ENCODE results near the gene RAB40B.

Gene RAB40B

DNA sequence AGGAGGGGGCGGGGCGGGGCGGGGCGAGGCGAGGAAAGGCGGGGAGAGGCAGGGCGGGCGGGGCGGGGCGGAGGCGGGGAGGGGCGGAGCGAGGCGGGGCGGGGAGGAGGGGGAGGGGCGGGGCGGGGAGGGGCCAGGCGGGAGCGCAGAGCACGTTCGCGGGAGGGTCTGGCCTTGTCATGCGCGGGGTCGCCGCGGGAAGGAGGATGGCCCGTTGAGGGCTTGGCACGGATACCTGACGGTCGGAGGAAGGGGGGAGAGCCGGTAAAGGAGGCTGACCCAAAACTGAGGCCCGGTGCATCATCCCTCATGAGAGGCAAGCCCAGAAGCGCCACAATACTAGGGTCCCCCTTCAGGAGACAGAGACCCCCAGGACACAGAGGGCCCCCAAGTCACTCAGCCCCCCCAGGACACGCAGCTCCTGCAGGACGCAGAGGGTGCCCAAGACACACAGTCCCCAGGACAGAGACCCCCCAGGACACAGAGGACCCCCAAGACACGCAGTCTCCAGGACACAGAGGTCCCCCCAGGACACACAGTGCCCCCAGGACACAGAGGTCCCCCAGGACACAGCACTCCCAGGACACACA, 49.7 kb downstream of the RAB40B start:
- ATAC-seq (ENCODE audit: low read depth), result peak; percentile 5
- Mint-ChIP-seq H3K9me3 (no peaks in the 10 kb centered on the region), H3K4me1 (peaks cover 9% of the 10 kb centered on the region), H3K27me3 (no peaks in the 10 kb centered on the region), H3K4me3 (peak overlapping the region; percentile 27), H3K36me3 (peaks cover 7% of the 10 kb centered on the region), H3K27ac (no peak overlapping the region)
- peak; percentile 38 to 58 for DNase-seq (ENCODE audit: low spot score in 2 of 2)

DNA sequence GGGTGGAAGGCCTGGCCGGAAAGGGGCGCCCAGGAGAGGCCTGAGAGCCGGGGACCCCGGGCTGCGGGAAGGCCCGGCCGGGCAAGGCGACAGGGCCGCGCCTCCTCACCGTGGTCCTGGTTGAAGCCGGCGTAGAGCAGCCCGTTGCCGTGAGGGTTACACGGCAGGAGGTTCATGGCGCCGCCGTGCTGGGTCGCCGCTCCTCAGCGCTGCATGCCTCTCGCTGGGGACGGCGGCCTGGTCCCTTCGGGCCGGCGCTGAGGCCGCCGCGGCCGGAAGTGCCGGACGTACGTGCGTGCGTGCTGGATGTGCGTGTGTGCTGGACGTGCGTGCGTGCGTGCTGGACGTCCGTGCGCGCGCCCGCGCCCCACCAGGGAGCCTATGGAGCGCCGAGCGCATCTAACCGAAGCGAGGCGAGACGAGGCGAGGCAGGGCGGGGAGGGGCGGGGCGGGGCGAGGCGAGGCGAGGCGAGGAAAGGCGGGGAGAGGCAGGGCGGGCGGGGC, 50.3 kb downstream of the RAB40B start, which contains the start of gene WDR45B:
WDR45B (minus strand) TSS at position 280 of the 504 bp plus-strand sequence; CDS start at position 176, 104 bp downstream.
- peak within 1 kb of the TSS; percentile 86 for H3K27ac Mint-ChIP-seq
- peak; percentile 80 to 81 for DNase-seq (ENCODE audit: low spot score in 2 of 2)
- no peaks in the 10 kb centered on the region for H3K9me3 Mint-ChIP-seq
- H3K27me3 Mint-ChIP-seq, result no peaks in the 10 kb centered on the region
- H3K36me3 Mint-ChIP-seq, result peaks cover 8% of the 10 kb centered on the region
- peak within 1 kb of the TSS; percentile 88 for H3K4me3 Mint-ChIP-seq
- H3K4me1 Mint-ChIP-seq, result peaks cover 10% of the 10 kb centered on the region
- peak; percentile 88 for ATAC-seq (ENCODE audit: low read depth)

DNA sequence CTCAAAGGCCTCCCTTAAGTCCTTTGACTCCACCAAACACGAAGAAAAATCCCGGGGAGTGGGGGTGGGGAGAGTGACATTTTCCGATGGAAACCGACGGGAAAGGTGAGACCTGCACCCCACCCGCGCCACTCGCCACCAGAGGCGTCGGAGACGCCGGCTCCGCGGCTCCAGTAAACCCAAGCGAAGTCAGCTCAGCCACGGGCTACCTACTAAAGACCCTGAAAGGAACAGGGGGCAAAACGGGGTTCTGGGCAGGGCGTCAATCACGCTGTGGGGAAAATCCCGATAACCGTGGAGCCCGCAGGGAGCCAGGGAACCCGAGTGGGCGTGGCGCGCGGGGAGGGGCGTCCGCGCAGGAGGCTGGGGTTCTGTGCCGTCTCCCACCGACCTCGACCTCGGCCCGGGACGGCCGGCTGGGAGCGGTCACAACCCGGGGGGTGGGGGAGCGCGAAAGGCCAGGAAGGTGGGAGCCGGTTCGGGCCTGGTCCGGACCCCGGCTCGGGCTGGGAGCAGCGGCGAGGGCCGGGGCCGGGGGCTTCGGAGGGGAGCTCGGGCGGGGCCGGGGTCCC, 50.8 kb downstream of the RAB40B start:
- peak overlapping the region; percentile 86 for H3K27ac Mint-ChIP-seq
- H3K4me1 Mint-ChIP-seq, result peaks cover 10% of the 10 kb centered on the region
- H3K9me3 Mint-ChIP-seq, result no peaks in the 10 kb centered on the region
- DNase-seq (ENCODE audit: low spot score in 2 of 2) (peak; percentile 42 to 65), ATAC-seq (ENCODE audit: low read depth) (peak; percentile 30)
- peak overlapping the region; percentile 88 for H3K4me3 Mint-ChIP-seq
- no peaks in the 10 kb centered on the region for H3K27me3 Mint-ChIP-seq
- peaks cover 10% of the 10 kb centered on the region for H3K36me3 Mint-ChIP-seq

DNA sequence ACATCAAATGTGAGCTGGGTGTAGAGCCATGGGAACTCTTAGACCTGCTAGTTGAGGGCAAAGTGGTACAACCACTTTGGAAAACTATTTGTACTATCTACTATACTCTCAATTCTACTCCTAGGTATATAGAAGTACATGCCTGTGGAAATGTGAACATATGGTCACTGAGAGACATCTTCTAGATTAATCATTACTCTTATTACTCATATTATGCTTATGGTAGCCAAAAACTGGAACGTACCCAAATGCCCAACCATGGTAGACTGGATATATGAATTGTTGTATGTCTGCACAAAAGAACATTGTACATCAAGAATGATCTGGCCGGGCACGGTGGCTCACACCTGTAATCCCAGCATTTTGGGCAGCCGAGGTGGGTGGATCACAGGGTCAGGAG, 53.0 kb downstream of the RAB40B start:
- Mint-ChIP-seq H3K9me3 (no peaks in the 10 kb centered on the region), H3K36me3 (peaks cover 19% of the 10 kb centered on the region), H3K4me1 (peaks cover 10% of the 10 kb centered on the region), H3K4me3 (peak overlapping the region; percentile 44), H3K27me3 (no peaks in the 10 kb centered on the region), H3K27ac (no peak overlapping the region)
- DNase-seq (ENCODE audit: low spot score in 2 of 2), result no peak
- ATAC-seq (ENCODE audit: low read depth), result no peak

DNA sequence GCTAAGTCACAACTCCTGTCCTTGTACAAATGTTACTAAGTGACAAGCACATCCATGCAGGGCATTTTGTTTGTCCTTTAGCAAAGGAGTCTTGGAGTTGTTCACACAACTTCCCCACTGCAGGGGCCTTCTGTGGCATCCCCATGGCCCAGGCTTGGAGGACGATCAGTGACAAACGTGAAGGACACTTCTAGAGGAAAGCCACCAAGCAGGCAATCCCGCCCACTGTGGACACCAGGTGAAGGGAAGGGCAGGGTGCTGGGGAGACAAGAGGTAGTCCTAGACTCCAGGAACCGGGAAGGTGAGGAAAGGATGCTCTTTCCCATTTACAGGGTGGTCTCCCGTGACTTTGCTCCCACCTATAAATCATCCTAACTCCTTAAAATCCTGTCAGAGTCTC, 54.4 kb downstream of the RAB40B start:
- Mint-ChIP-seq H3K9me3 (no peaks in the 10 kb centered on the region), H3K4me1 (peaks cover 16% of the 10 kb centered on the region), H3K27ac (no peak overlapping the region), H3K36me3 (peaks cover 28% of the 10 kb centered on the region), H3K4me3 (no peak overlapping the region), H3K27me3 (no peaks in the 10 kb centered on the region)
- ATAC-seq (ENCODE audit: low read depth), result no peak
- DNase-seq (ENCODE audit: low spot score in 2 of 2), result no peak

DNA sequence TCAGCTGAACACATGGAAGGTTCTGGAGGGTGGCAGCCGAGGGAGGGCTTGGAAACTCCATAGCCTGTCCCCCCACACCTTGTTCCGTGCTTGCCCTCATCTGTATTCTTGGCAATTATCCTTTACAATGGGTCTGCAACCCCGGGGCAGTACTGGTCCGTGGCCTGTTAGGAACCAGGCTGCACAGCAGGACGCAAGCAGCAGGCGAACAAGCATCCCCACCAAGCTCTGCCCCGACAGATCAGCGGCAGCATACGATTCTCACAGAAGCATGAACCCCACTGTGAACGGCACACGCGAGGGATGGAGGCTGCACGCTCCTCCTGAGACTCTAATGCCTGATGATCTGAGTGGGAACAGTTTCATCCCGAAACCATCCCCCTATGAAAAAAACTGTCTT, 56.5 kb downstream of the RAB40B start:
- no peak for ATAC-seq (ENCODE audit: low read depth)
- Mint-ChIP-seq H3K4me3 (no peak overlapping the region), H3K27me3 (no peaks in the 10 kb centered on the region), H3K9me3 (no peaks in the 10 kb centered on the region), H3K4me1 (peaks cover 26% of the 10 kb centered on the region), H3K27ac (no peak overlapping the region), H3K36me3 (peaks cover 36% of the 10 kb centered on the region)
- no peak for DNase-seq (ENCODE audit: low spot score in 2 of 2)

DNA sequence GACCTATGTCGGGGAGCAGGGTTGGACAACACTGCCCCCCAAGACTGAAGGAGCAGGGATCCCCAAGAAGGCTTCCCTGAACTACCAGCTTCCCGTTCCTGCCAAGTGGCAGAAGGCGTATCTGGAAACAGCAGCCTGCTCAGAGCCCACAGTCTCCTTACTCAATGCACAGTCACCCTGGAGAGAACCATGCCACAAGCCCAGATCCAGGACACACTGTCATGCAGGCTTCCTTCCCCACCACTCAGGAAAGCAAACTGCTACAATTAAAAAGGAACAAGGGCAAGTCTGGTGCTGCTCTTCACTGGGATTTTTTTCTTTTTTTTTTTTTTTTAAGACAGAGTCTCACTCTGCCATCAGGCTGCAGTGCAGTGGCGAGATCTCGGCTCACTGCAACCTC, 58.5 kb downstream of the RAB40B start:
- Mint-ChIP-seq H3K4me1 (peaks cover 22% of the 10 kb centered on the region), H3K27ac (peak overlapping the region; percentile 32), H3K36me3 (peaks cover 39% of the 10 kb centered on the region)

DNA sequence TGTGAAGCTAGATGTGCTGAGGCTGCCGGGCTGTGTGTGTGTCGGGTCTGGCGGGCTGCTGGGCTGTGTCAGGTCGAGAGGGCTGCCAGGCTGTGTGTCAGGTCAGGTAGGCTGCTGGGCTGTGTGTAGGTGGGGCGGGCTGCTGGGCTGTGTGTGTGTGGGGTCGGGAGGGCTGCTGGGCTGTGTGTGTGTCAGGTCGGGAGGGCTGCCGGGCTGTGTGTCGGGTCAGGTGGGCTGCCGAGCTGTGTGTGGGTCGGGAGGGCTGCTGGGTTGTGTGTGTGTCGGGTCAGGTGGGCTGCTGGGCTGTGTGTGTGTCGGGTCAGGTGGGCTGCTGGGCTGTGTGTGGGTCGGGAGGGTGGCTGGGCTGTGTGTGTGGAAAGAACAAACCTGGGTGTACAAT, 58.9 kb downstream of the RAB40B start:
- Mint-ChIP-seq H3K9me3 (peaks cover 1% of the 10 kb centered on the region), H3K27ac (peak overlapping the region; percentile 32), H3K4me3 (no peak overlapping the region), H3K27me3 (no peaks in the 10 kb centered on the region), H3K36me3 (peaks cover 41% of the 10 kb centered on the region), H3K4me1 (peaks cover 25% of the 10 kb centered on the region)
- ATAC-seq (ENCODE audit: low read depth) (no peak), DNase-seq (ENCODE audit: low spot score in 2 of 2) (no peak)

More for the DNA sequence above, 58.5 kb downstream of the RAB40B start:
- Mint-ChIP-seq H3K27me3 (no peaks in the 10 kb centered on the region), H3K9me3 (peaks cover 1% of the 10 kb centered on the region), H3K4me3 (no peak overlapping the region)
- DNase-seq (ENCODE audit: low spot score in 2 of 2) (no peak), ATAC-seq (ENCODE audit: low read depth) (no peak)

DNA sequence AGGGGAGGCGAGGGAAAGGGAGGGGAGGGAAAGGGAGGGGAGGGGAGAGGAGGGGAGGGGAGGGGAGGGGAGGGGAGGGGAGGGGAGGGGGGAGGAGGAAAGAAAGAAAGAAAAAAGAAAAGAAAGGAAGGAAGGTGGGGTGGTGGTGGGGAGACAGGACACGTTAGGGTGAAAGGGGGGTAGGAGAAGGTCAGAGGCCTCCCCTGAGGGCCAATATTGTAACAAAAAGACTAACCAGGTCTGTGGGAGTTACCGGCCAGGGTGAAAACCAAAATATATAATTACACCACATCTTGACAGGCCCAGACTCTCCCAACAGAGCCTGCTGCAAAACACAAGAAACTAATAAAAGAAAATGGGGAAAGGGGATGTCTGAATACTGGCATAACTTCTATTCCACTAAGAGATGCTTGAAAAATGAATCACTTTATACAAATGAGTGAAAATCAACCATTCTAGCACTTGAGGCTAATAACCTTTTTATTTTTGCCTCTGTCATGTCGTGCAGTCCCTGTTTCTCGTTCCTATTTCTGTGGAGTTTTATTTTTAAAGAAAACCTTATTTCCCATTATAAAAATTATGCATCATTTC, 60.2 kb downstream of the RAB40B start:
- no peak for DNase-seq (ENCODE audit: low spot score in 2 of 2)
- Mint-ChIP-seq H3K9me3 (peaks cover 1% of the 10 kb centered on the region), H3K27ac (no peak overlapping the region), H3K4me1 (peaks cover 23% of the 10 kb centered on the region), H3K36me3 (peaks cover 42% of the 10 kb centered on the region), H3K27me3 (no peaks in the 10 kb centered on the region), H3K4me3 (no peak overlapping the region)
- no peak for ATAC-seq (ENCODE audit: low read depth)

DNA sequence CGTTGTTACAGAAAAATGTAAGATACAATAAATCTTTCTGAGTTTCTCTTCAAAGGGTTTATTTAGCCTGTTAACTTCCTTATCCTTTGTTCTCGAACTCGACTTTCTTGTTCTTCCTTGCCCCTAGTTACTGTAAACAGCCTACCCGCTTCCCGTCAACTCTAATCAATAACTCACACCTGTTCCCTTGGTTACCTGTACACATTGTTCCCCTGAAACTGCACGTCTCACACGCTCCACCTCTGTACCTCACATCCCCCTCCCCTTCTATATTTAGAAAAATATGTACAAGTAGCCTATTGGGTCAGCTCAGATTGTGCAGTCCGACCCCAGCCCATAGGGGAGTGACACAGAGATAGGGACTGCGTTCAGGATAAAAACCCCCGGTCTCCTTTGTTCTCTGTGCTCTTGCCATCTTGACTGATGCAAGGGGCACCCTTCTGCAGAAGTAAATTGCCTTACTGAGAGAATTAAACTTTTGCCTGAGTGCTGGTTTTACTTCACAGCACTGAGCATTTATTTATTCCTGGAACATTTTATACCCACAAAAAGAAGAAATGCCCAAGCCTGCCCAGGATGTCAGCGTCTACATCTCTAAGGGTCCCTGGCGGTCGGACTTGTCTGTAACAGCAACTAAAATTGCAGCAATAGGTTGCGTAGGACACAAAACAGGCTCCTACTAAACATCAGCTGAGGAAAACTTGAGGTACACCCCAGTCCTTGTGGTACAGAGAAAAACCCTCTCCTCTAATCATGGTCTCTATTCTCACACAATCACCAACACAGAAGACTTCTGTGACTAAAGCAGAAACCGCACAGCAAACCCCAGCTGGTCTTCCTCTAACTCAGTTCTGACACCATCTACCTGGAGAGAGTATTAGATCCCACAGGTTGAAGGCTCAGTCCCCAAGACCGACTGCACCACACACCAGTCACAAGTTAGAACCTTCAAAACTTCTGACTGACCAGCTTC, 61.6 kb downstream of the RAB40B start:
- H3K9me3 Mint-ChIP-seq, result peaks cover 1% of the 10 kb centered on the region
- peaks cover 23% of the 10 kb centered on the region for H3K4me1 Mint-ChIP-seq
- peaks cover 34% of the 10 kb centered on the region for H3K36me3 Mint-ChIP-seq
- H3K27me3 Mint-ChIP-seq, result no peaks in the 10 kb centered on the region
- no peak overlapping the region for H3K27ac Mint-ChIP-seq
- no peak for DNase-seq (ENCODE audit: low spot score in 2 of 2)
- ATAC-seq (ENCODE audit: low read depth), result no peak
- H3K4me3 Mint-ChIP-seq, result no peak overlapping the region

DNA sequence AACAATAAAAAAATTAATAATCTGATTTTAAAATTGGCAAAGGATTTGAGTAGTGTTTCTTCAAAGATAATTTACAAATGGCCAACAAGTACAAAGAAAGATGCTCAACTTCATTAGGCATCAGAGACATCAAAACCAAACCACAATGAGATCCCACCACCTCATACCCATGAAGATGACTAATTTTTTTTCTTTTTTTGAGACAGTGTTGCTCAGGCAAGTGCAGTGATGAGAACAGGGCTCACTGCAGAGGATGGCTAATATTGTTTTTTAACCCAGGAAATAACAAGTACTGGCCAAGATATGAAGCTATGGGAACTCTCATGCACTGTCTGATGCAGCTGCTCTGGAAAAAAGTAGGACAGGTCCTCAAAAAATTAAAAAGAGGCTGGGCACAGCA, 65.2 kb downstream of the RAB40B start:
- no peak overlapping the region for H3K4me3 Mint-ChIP-seq
- H3K4me1 Mint-ChIP-seq, result peaks cover 14% of the 10 kb centered on the region
- H3K27me3 Mint-ChIP-seq, result no peaks in the 10 kb centered on the region
- peaks cover 29% of the 10 kb centered on the region for H3K36me3 Mint-ChIP-seq
- peaks cover 1% of the 10 kb centered on the region for H3K9me3 Mint-ChIP-seq
- ATAC-seq (ENCODE audit: low read depth) (no peak), DNase-seq (ENCODE audit: low spot score in 2 of 2) (no peak)
- peak overlapping the region; percentile 28 for H3K27ac Mint-ChIP-seq

DNA sequence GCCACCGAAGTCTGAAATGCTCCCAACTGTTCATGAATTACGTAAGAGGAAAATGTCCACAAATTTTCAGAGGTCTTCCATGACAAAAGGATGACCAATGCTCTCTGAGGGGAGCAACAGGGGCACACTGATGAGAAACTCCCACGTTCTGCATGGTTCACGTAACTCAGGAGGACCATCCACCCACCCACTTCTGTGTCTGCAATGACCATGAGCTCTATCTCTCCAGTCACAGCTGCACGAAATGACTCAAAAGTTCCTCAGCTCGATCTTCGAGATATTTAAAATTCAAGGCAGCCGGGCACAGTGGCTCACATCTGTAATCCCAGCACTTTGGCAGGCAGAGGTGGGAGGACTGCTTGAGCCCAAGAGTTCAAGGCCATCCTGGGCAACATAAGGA, 66.0 kb downstream of the RAB40B start:
- Mint-ChIP-seq H3K9me3 (peaks cover 1% of the 10 kb centered on the region), H3K36me3 (peaks cover 32% of the 10 kb centered on the region), H3K27me3 (no peaks in the 10 kb centered on the region), H3K27ac (no peak overlapping the region), H3K4me3 (no peak overlapping the region), H3K4me1 (peaks cover 13% of the 10 kb centered on the region)
- DNase-seq (ENCODE audit: low spot score in 2 of 2), result no peak
- ATAC-seq (ENCODE audit: low read depth), result no peak

DNA sequence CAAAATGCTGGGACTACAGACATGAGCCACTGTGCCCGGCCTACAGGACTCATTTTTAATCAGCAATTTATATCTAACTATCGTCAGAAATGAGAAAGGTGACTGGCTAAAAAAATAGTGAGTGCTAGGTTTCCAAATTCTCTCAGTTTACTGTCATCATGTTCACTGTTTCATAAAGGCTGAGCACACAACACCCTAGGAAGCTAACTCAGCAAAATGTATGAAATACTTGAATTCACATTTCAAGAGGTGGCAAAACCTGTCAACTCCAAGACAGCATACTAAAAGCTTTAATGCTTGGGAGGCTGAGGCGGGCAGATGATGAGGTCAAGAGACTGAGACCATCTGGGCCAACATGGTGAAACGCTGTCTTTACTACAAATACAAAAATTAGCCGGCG, 67.0 kb downstream of the RAB40B start:
- DNase-seq (ENCODE audit: low spot score in 2 of 2) (no peak), ATAC-seq (ENCODE audit: low read depth) (no peak)
- H3K36me3 Mint-ChIP-seq, result peaks cover 28% of the 10 kb centered on the region
- H3K4me1 Mint-ChIP-seq, result peaks cover 8% of the 10 kb centered on the region
- no peaks in the 10 kb centered on the region for H3K9me3 Mint-ChIP-seq
- H3K4me3 Mint-ChIP-seq, result no peak overlapping the region
- H3K27me3 Mint-ChIP-seq, result no peaks in the 10 kb centered on the region
- no peak overlapping the region for H3K27ac Mint-ChIP-seq

DNA sequence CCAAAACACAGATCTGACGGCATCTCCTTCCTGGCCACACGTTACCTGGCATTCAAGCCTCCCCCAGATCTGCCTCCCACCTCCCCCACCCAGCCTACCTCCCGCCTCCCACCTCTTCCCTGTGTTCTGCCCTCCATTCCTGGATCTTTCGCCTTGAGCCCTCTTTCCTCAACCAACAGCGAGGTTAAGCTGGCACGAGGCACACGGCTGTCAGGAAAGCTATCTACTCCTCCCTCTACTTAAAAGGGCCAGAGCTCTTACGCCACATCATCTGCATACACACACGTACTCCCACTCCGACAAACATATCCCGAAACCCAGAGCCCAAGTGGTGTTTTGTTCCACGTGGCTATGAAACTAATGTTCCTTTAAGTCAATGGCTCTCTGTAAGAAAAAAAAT, 68.3 kb downstream of the RAB40B start:
- H3K27ac Mint-ChIP-seq, result no peak overlapping the region
- peaks cover 28% of the 10 kb centered on the region for H3K36me3 Mint-ChIP-seq
- no peak overlapping the region for H3K4me3 Mint-ChIP-seq
- H3K27me3 Mint-ChIP-seq, result no peaks in the 10 kb centered on the region
- no peak for DNase-seq (ENCODE audit: low spot score in 2 of 2)
- H3K9me3 Mint-ChIP-seq, result no peaks in the 10 kb centered on the region
- no peak for ATAC-seq (ENCODE audit: low read depth)
- H3K4me1 Mint-ChIP-seq, result peaks cover 8% of the 10 kb centered on the region
